ENCODE measurements around the gene RBM8A.

DNA sequence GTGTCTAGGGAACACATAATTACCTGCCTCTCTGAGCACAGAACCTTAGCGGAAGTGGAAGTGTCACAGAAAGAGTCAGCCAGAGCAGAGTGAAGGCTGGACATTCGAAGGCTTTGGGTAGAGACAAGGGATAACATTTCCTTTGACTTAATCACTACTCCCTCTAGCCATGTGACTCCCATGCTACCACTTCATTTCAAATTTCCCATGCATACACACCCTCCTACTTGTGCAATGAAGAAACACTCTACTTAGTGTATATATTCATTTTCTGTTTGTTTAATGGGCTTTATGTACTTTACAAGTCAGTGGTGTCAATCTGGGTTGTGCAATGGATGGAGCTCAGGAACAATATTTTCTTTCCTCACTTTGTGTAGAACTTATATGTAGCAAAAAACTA, 48.6 kb downstream of the RBM8A start:
- TF ChIP-seq CTCF (IDR thresholded peaks at IDR 0.05; ENCODE audit: borderline replicate concordance, extremely low read depth, low read length, poor library complexity, severe bottlenecking) = no peak
- no peak for TF ChIP-seq EZH2 (IDR thresholded peaks at IDR 0.05; ENCODE audit: borderline replicate concordance, low read depth, low read length, severe bottlenecking)

Data from DND-41 (cell line).